Stimulated activated CD4-positive, alpha-beta T cell treated with anti-CD3 and anti-CD28 coated beads, TNF-alpha, amount 100 ng/mL, for 48 hours (primary cell): Measurements from ENCODE around the gene IMMP2L.
A peak's percentile ranks its signal among the peaks of the same experiment; 100 is the strongest.

ENCODE experiments used
- DNase-seq, 3 donors: peaks; one replicate each; pipeline ENCODE4 v3.0.0-alpha.2; 2020; ENCODE audit warnings: low read depth in 3 of 3

Gene IMMP2L

GRCh38 chr7:111031916-111032315 lies 530.4 kb downstream of the IMMP2L start:
- no peak for DNase-seq

GRCh38 chr7:111030336-111030735 lies 532.0 kb downstream of the IMMP2L start:
- no peak for DNase-seq

GRCh38 chr7:111029574-111030251 lies 532.6 kb downstream of the IMMP2L start:
- DNase-seq = peak in 2 of 3 donors; percentile 25 to 44

GRCh38 chr7:111029141-111029572 lies 533.1 kb downstream of the IMMP2L start:
- DNase-seq = no peak

- no peak for DNase-seq
These were observed 534.9 kb downstream of the IMMP2L start for GRCh38 chr7:111027396-111027795.

- no peak for DNase-seq
These were observed 535.5 kb downstream of the IMMP2L start for GRCh38 chr7:111026806-111027205.

- no peak for DNase-seq
These were observed 535.9 kb downstream of the IMMP2L start for GRCh38 chr7:111026343-111026742.

GRCh38 chr7:111025006-111025405 lies 537.3 kb downstream of the IMMP2L start:
- peak in 1 of 3 donors; percentile 31 for DNase-seq

GRCh38 chr7:111018960-111019736 lies 543.1 kb downstream of the IMMP2L start:
- DNase-seq = no peak

GRCh38 chr7:111018447-111018846 lies 543.8 kb downstream of the IMMP2L start:
- DNase-seq = no peak

GRCh38 chr7:111014079-111014478 lies 548.2 kb downstream of the IMMP2L start:
- DNase-seq = no peak

- peak in 1 of 3 donors; percentile 21 for DNase-seq
These were observed 549.3 kb downstream of the IMMP2L start for GRCh38 chr7:111012799-111013675.

- DNase-seq = no peak
These were observed 550.1 kb downstream of the IMMP2L start for GRCh38 chr7:111012149-111012548.

GRCh38 chr7:111011520-111011919 lies 550.8 kb downstream of the IMMP2L start:
- DNase-seq = no peak

GRCh38 chr7:111010798-111011197 lies 551.5 kb downstream of the IMMP2L start:
- DNase-seq = no peak

- no peak for DNase-seq
These were observed 552.7 kb downstream of the IMMP2L start for GRCh38 chr7:111009526-111010040.

- no peak for DNase-seq
These were observed 555.6 kb downstream of the IMMP2L start for GRCh38 chr7:111006691-111007090.

- DNase-seq = no peak
These were observed 556.3 kb downstream of the IMMP2L start for GRCh38 chr7:111006040-111006439.

GRCh38 chr7:111005445-111005844 lies 556.8 kb downstream of the IMMP2L start:
- DNase-seq = no peak

GRCh38 chr7:111004310-111004901 lies 557.9 kb downstream of the IMMP2L start:
- no peak for DNase-seq

GRCh38 chr7:111003883-111004282 lies 558.4 kb downstream of the IMMP2L start:
- no peak for DNase-seq
